ENCODE measurements around the gene RAP1GAP. TPM values are rescaled to one million over a fixed set of nuclear protein-coding genes. Genes with fewer than 3 reads are reported as not detected.

The RAP1GAP gene
- total RNA-seq, 1 donor from 2014 or later: 3.4 TPM

DNA sequence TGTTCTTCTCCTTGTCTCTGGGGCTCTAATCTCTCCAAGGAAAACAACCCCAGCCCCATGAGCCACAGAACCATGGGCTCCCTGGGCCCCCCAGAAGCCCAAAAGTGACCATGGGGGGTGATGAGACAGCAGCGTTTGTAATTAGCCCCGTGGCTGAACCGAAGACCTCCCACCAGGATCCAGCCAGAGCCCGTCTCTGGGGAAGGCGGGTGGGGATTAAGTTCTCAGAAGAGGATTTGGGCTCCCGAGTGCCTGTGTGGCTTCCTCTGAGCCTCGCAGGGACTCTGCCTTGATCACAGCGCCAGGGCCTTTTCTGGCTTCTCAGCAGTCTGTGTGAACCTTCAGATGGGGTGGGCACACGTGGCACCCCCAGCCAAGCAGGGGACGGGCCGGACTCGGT is 82.9 kb downstream of the RAP1GAP start:
- ATAC-seq (no peak), DNase-seq (no peak)
- intact Hi-C loops (cut with micrococcal nuclease): no loop called here

DNA sequence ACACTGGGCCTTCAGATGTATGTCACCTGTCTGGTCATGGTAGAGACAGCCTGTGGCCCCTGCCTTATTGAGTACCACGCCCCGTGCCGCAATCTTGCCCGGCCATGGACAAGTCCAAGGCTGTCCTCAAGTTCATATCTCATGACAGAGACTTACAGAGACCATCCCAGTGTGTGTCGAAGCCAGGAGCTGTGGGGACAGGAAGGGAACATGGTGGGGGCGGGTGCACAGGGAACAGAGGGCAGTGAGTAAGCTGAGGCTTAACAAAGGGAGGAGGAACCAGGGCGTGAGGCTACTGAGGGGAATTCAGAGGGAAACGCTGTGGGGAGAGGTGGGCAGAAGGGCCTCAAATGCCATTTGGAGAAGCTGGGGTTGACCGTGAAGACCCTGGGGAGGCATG is 84.1 kb downstream of the RAP1GAP start:
- no peak for DNase-seq
- peak; percentile 34 for ATAC-seq
- intact Hi-C loops (cut with micrococcal nuclease): no loop called here

DNA sequence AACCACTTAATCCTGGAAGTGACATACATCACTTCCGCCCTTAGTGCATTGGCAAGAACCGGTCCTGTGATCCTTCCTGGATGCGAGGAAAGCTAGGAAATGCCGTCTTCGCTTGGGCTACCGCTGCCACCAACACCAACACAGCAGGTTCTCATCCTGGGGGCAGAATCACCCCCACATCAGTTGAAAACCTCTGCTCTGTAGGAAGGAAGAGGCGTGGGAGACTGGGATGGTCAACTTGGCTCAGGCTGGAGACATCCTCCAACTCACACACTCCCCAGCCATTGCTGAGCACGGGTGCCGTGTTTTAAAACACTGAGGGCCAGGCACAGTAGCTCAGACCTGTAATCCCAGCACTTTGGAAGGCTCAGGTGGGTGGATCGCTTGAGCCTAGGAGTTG is 85.1 kb downstream of the RAP1GAP start:
- intact Hi-C loops (cut with micrococcal nuclease): no loop called here
- DNase-seq: no peak
- ATAC-seq: no peak

GRCh38 chr1:21579791-21580190 is 89.4 kb downstream of the RAP1GAP start:
- intact Hi-C loops (cut with micrococcal nuclease): loop anchor here (10.0 kb wide), 1 partner anchor 65 kb away; no protein-coding TSS in a partner anchor
- no peak for DNase-seq
- no peak for ATAC-seq

DNA sequence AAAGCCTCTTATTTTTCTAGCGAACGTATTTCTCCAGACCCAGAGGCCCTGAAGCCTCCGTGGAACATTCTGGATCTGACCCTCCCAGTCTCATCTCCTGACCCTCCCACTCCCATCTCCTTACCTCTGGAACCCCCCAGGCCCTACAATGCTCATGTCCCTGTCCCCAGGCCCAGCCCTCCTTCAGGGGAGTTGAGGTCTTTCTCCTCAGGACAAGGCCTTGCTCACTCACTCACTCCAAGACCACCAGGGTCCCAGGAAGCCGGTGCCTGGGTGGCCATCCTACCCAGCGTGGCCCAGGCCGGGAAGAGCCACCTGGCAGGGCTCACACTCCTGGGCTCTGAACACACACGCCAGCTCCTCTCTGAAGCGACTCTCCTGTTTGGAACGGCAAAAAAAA is 91.2 kb downstream of the RAP1GAP start:
- DNase-seq: no peak
- ATAC-seq: no peak
- intact Hi-C loops (cut with micrococcal nuclease): loop anchor here (10.0 kb wide), 1 partner anchor 63 kb away; no protein-coding TSS in a partner anchor

DNA sequence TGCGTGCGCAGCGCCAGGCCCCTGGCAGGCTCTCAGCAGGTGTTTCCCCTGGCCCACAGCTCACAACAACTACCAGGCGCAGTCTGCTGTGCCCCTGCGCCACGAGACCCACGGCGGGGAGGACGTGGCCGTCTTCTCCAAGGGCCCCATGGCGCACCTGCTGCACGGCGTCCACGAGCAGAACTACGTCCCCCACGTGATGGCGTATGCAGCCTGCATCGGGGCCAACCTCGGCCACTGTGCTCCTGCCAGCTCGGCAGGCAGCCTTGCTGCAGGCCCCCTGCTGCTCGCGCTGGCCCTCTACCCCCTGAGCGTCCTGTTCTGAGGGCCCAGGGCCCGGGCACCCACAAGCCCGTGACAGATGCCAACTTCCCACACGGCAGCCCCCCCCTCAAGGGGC is 91.8 kb downstream of the RAP1GAP start:
- intact Hi-C loops (cut with micrococcal nuclease): loop anchor here (10.0 kb wide), 1 partner anchor 63 kb away; no protein-coding TSS in a partner anchor
- ATAC-seq (no peak), DNase-seq (no peak)

DNA sequence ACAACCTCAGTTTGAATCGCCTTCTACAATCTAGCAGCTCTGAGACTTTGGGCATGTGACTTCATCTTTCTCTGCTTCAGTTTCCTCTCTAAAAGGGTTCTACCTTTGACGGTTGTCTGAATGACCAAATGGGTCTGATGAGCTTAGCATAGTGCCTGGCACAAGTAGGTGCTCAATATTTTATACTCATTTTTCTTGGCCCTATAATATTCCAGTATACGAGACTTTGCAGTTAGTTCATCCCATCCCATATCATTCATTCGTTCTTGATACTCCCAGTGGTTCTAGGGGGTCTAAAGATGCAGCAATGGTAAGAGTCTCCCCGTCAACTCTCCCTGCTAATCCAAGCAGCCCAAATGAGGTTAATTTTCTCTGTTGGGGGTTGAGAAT is 92.4 kb downstream of the RAP1GAP start:
- DNase-seq (no peak), ATAC-seq (no peak)
- intact Hi-C loops (cut with micrococcal nuclease): loop anchor here (10.0 kb wide), 1 partner anchor 62 kb away; no protein-coding TSS in a partner anchor

GRCh38 chr1:21576031-21576797 is 92.9 kb downstream of the RAP1GAP start:
- DNase-seq (no peak), ATAC-seq (no peak)
- intact Hi-C loops (cut with micrococcal nuclease): loop anchor here (10.0 kb wide), 1 partner anchor 61 kb away; no protein-coding TSS in a partner anchor

DNA sequence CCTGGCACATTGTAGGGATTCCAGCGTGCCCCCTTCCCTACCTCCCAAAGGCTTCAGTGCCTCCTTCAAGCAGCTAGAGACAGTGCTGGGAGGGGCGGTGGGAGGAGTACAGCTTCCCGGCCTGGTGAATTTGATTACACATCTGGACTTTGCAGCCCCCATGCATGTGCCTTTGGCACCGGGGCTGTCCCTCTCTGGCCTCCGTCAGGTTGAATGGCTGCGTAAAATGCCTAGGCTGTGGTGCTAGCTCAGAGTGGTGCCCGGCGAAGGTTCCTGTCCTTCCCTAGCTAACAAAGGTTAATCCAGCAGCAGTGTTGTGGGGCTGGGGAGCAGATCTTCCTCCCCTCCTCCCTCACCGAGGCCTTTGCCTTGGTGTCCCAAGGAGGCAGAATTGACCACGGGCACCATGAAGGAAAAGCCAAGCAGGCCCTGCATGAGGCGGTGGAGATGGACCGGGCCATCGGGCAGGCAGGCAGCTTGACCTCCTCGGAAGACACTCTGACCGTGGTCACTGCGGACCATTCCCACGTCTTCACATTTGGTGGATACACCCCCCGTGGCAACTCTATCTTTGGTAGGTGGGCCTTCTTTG is 93.7 kb downstream of the RAP1GAP start:
- no peak for DNase-seq
- intact Hi-C loops (cut with micrococcal nuclease): loop anchor here (10.0 kb wide), 1 partner anchor 61 kb away; no protein-coding TSS in a partner anchor
- ATAC-seq: no peak

- intact Hi-C loops (cut with micrococcal nuclease): loop anchor here (10.0 kb wide), 1 partner anchor 60 kb away; no protein-coding TSS in a partner anchor
- peak; percentile 85 for DNase-seq
- peak; percentile 75 for ATAC-seq
These were observed 94.5 kb downstream of the RAP1GAP start for GRCh38 chr1:21574466-21575151.

GRCh38 chr1:21573971-21574465 is 95.1 kb downstream of the RAP1GAP start:
- DNase-seq (peak; percentile 91), ATAC-seq (peak; percentile 93)
- intact Hi-C loops (cut with micrococcal nuclease): loop anchor here (10.0 kb wide), 1 partner anchor 59 kb away; no protein-coding TSS in a partner anchor

GRCh38 chr1:21573475-21573874 is 95.7 kb downstream of the RAP1GAP start:
- intact Hi-C loops (cut with micrococcal nuclease): loop anchor here (10.0 kb wide), 1 partner anchor 59 kb away; no protein-coding TSS in a partner anchor
- peak; percentile 2 for ATAC-seq

DNA sequence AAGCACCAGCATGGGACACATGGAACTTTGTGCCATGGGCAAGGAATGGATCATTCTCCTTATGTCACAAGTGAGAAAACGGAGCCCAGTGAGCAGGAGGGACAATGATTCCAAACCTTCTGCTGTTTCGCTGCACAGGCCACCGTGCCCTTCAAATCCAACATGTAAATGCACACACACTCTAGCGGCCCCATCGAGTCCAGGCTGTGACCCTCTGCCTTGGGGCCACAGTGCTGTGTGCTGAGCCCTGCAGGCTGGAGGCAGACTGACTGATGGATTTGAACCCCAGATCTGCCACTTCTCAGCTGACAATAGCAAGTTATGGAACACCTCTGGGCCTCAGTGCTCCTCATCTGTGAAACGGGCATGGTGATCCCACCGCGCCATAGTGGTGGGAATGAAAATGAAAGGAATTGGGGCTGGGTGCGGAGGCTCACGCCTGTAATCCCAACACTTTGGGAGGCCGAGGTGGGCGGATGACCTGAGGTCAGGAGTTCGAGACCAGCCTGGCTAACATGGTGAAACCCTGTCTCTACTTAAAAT is 96.4 kb downstream of the RAP1GAP start:
- ATAC-seq: no peak
- intact Hi-C loops (cut with micrococcal nuclease): loop anchor here (10.0 kb wide), 1 partner anchor 58 kb away; no protein-coding TSS in a partner anchor
- no peak for DNase-seq

More at GRCh38 chr1:21573475-21573874, 95.7 kb downstream of the RAP1GAP start:
- no peak for DNase-seq

- no peak for ATAC-seq
- intact Hi-C loops (cut with micrococcal nuclease): loop anchor here (10.0 kb wide), 1 partner anchor 57 kb away; no protein-coding TSS in a partner anchor
- no peak for DNase-seq
These were observed 96.9 kb downstream of the RAP1GAP start for GRCh38 chr1:21572221-21572620.

DNA sequence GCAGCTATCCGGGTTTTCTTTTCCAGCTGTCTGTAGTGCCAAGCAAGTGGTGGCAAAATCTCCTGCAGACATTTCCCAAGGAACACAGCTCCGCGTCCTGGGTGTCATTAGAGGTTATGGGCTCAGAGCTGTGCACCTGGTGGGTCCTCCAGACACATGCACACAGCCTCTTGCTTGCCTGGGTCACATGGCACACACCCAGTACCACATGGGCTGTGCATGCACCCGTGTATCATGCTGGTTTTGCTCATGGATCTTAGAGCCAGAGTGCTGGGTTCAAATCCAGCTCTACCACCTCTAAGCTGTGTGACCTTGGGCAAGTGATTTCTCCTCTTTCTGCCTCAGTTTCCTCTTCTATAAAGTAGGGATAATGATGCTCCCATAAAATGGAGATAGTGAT is 98.3 kb downstream of the RAP1GAP start:
- intact Hi-C loops (cut with micrococcal nuclease): loop anchor here (10.0 kb wide), 1 partner anchor 56 kb away; no protein-coding TSS in a partner anchor
- no peak for DNase-seq
- ATAC-seq: no peak

GRCh38 chr1:21570528-21570875 is 98.7 kb downstream of the RAP1GAP start:
- ATAC-seq (no peak), DNase-seq (no peak)
- intact Hi-C loops (cut with micrococcal nuclease): loop anchor here (10.0 kb wide), 1 partner anchor 56 kb away; no protein-coding TSS in a partner anchor

DNA sequence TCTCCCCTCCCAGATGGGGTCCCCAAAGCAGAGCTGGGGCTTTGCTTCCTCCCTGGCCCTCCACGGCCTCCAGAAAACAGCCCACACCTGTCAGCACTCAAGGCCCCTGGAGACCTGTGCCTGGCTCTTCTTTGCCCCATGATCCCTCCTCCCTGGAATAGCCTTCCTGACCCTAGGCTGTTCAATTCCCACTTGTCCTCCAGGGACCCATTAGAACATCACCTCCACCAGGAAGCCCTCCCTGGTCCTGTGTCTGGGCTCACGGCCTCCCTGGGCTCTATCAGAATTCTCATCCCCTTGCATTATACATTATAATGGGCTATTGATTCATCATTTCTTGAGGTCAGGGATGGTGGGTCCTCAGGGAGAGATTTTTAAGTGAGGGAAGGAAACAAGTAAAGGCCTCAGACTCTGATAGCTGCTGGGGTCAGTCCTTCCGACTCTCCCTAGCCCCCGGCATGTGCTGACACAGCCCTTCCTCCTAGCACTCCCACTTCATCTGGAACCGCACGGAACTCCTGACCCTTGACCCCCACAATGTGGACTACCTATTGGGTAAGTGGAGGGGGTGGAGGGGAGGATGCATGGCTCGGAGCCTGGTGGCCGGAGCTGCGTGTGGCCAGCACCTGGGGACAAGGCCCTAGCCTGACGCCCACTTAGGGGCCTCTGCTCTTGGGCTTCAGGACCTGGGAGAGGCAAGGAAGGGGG is 99.2 kb downstream of the RAP1GAP start:
- DNase-seq (no peak), ATAC-seq (no peak)
- intact Hi-C loops (cut with micrococcal nuclease): loop anchor here (10.0 kb wide), 1 partner anchor 55 kb away; no protein-coding TSS in a partner anchor

DNA sequence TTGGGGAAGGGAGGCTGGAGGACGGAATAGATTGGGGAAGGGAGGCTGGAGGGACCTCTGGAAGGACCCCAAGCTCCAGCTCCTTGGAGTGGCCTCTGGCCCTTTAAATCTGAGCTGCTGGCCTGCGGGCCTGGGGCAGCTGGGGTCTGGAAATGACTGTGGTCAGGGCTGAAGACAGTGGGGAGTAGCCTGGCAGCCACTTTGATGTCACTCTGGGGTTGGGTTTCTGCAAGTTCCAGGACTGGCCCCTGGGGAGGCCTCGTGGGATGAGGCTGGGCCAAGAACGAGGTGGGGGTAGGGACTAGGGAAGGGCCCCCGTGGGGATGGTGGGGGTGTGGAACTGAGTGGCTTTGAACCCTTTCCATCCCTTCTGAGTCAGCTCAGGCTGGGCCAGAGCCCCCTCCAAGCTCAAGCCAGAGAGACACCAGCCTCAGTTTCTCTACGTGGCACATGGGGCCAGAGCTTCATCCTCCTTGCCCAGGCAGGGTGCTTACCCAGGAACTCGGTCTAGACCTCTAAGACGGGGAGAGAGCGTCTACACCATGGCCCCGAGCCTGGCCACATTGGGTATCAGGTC is 100.3 kb downstream of the RAP1GAP start:
- DNase-seq (no peak), ATAC-seq (no peak)
- intact Hi-C loops (cut with micrococcal nuclease): no loop called here
